NCI-H82 treated with DMSO at 0.1 percent for 48 hours (cell line): ENCODE results near the gene MUC21.

Experiments used
- DNase-seq: peaks from one replicate; lab custom pipeline; 2025; ENCODE audit not compliant: unreplicated experiment; lab: John Stamatoyannopoulos, UW

The MUC21 gene

DNA sequence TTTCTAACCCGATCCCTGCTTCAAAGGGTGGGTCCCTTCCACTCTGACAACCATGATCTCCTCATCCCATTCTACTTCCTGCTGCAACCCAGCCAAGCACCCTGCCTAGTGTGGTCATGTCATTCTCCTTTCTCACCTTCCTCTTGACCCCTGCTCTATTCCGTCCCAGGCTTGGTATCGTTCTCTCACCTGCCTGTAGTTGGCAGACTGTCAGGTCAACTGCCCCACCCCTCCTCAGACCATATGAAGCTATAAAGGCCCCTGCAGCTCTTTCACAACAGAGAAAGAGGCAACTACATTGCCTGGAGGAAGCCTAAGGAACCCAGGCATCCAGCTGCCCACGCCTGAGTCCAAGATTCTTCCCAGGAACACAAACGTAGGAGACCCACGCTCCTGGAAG lies at the start of gene MUC21:
Gene MUC21 (plus strand): TSS at position 280 of the 400 bp plus-strand sequence. CDS start 241 bp downstream, outside the sequence.
- no peak for DNase-seq

DNA sequence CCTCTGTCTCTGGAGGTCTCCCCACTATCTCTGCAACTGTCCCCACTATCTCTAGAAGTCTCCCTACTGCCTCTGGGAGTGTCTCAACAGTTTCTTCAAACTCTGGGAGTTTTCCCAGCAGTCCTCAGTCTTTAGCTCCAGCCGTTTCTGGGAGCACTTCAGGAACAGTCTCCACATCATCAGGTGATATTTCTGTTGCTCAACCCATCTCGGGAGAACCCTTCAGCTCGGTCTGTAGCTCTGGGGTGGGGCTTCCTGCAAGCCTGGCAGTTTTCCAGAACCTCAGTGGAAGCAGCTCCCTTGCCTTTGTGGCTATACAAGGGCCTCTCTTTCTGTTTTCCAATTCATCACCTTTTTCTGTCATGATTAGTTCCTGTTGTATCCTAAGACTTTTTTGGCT lies 48.5 kb upstream of the MUC21 start:
- DNase-seq, result no peak

DNA sequence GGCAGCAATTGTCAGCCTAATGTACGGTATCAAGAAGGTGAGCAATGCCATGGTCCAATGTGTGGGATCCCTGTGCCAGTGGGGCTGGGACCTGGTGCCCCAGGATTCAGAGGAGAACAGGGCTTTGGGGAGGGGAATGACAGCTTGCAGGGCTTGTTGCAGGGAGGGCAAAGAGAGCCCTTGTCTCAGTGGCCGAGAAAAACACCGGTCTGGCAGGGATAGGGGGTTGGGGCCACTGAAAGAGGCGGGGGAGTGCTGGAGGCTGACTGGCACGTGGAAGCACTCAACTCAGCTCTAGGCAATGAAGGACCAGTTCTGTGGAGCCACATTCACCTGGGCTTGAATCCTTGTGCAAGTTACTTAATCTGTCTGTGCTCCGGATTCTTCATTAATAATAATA lies 46.3 kb upstream of the MUC21 start:
- no peak for DNase-seq

GRCh38 chr6:30938730-30939129 lies 44.8 kb upstream of the MUC21 start:
- DNase-seq, result no peak

DNA sequence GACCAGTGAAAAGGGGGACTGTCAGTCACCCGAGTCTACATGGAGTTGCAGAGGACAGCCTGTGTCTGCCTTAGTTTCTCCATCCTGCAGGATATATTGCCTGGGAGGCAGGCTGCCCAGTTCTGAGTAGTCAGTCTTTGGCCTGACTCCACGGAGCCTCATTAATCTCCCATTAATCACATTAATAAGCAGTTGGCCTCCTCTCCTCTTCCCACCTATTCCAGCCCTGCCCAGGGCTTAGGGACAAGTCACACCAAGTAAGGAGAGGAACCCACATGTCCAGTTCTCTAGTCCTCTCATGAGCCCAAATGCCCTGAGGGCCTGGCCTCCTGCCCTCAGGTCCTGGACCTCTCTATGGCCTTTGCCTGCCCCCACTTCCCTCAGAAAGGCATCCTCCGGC lies 44.0 kb upstream of the MUC21 start:
- DNase-seq, result no peak

GRCh38 chr6:30940361-30940986 lies 43.0 kb upstream of the MUC21 start, which contains the start of gene MUCL3:
TSS of gene MUCL3 (plus strand) at chr6:30940973. CDS start at chr6:30941000, 27 bp downstream.
- DNase-seq, result no peak

GRCh38 chr6:30942338-30943060 lies 41.0 kb upstream of the MUC21 start:
- peak; percentile 34 for DNase-seq

DNA sequence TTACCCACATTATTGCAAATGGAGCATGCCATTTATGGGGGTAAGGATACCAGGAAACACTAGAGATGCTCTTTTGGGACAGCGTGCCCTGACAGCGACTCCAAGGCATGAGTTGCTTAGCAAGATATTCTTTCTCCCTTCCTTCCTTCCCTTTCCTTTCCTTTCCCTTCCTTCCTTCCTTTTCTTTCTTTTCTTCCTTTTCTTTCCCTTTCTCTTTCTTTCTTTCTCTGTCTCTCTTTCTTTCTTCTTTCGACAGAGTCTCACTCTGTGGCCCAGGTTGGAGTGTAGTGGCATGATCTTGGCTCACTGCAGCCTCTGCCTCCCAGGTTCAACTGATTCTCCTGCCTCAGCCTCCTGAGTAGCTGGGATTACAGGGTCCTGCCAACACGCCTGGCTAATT lies 39.5 kb upstream of the MUC21 start:
- no peak for DNase-seq

DNA sequence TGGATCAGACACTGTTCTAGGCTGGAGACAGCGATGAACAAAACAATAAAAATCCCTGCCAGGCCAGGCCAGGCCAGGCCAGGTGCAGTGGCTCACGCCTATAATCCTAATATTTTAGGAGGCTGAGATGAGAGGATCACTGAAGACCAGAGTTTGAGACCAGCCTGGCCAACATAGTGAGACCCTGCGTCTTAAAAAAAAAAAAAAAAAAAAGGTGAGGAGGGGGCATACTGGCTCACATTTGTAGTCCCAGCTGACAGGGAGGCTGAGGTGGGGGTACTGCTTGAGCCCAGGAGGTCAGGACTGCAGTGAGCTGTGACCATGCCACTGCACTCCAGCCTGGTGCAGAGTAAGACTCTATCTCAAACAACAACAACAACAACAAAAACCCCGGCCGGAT lies 38.2 kb upstream of the MUC21 start:
- DNase-seq, result no peak

DNA sequence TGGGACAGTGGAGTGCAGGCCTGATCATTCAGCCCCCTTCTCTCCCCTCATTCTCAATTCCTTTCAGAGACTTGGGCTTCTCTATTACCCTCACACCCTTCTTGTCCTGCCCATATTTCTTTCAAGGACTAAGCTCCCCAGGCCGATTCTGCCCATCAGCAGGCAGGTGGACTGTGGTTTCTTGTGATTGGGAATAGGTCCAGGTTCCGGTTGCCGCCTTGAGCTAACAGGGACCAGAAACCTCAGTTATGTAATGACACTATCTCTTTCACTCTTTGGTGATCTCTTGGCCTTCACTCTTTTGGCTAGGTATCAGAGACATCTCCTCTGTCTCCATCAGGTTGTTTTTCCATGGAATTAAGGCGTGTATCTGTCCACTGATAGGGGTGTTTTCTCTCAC lies 36.3 kb upstream of the MUC21 start:
- no peak for DNase-seq

- DNase-seq, result no peak
These were observed 34.7 kb upstream of the MUC21 start for GRCh38 chr6:30948811-30949210.

GRCh38 chr6:30951907-30952469 lies 31.5 kb upstream of the MUC21 start:
- no peak for DNase-seq

DNA sequence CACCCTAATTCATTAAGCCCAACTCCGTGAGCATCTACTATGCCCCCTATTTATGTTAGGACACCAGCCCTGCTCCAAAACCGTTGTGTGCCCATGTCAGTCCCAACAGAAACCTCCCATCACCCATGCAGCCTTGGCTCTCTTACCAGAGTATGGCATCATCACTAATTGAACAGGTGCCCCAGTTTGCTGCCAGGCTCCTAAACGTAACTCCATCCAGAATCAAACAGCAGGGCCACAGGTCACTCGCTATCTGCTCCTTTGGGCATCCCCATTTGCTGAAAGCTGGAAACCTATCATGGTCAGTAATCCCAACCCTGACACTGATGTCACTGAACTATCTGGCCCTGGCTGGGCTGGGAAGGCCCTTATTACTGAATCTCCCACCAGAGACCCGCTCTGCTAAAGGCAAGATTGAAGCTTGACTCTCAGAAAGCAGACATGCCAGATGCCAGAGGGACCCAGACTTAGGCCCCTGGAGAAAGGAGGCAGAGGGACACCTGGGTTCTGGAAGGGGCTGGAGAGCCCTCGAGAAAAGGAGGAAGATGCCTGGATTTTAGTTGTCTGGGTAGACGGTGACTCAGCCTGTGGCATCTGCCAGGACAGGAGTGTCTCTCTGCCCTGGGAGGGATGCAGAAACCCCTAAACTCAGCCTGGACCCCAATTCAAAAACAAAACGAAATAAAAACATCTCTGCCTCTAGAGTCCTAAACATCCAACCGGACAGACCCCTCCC lies 28.7 kb upstream of the MUC21 start:
- no peak for DNase-seq

DNA sequence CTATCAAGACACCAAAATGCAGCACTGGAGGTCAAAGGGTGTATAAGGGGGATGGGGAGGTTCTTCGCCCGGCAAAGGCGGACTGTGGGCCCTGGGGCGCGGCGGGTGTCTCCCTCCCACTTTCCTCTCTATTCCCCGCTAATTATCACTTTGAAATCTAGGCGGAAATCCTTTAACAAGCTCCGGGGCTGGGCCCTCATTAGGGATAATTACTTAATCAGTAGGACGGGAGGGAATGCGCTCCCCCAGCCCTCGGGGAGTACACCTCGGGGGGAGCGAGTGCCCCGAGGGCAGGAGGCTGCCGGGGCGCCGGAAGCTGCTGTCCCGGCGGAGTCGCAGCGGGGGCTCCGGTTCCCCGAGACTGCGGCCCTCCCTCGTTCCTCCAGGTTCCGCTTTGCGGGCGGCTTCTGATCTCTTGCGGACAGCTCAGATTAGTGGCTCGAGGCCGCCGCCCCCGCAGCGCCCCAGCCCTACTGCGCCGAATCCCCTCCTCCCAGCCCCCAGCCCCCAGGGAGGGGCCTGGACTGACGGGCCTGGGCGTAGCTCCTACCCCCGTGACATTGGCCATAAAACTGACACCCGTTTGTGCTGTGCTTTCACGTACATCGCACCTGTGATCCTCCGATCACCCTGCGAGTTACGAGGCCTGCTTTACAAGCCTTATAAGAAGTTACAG lies 28.0 kb upstream of the MUC21 start:
- peak; percentile 14 for DNase-seq

GRCh38 chr6:30957716-30958115 lies 25.8 kb upstream of the MUC21 start:
- DNase-seq, result no peak

GRCh38 chr6:30960907-30961673 lies 22.4 kb upstream of the MUC21 start:
- DNase-seq, result no peak

- DNase-seq, result no peak
These were observed 20.8 kb upstream of the MUC21 start for GRCh38 chr6:30962716-30963115.

GRCh38 chr6:30963641-30964040 lies 19.9 kb upstream of the MUC21 start:
- no peak for DNase-seq

- no peak for DNase-seq
These were observed 19.4 kb upstream of the MUC21 start for GRCh38 chr6:30964075-30964474.

DNA sequence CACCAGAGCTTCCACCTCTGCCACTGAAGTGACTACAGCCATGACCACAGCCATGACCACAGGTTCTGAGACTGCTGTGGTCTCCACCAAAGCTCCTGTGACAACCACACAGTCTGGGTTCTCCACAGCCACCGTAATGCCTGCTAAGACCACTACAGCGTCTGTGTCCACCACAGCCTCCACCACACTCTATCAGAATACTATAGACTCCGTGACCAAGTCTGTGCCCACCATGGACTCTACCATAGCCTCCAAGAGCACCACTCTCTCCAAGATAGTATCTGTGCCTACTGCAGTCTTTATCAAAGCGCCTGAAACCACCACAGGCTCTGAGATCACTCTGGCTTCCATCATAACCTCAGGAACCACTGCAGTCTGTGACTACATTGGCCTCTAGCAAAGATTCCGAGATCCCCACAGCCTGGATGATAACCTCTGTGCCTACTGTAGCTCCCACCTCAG lies 18.3 kb upstream of the MUC21 start:
- no peak for DNase-seq
